Astrocyte (in vitro differentiated cells and primary cell): ENCODE measurements around the gene RAET1E. TPM values are rescaled to one million over a fixed set of nuclear protein-coding genes. Genes with fewer than 3 reads are reported as not detected.

Experiments used
- DNase-seq: peaks from one replicate; pipeline ENCODE4 v3.0.0-alpha.2; 2010; ENCODE audit warnings: low read depth
- FAIRE-seq: peaks from 2 replicates; lab custom pipeline; 2011; peaks lifted over from hg19 to GRCh38; lab: Jason Lieb, UNC
- H2AFZ ChIP-seq: 2 replicates; pipeline ENCODE4 v1.6.0; 2012; ENCODE audit warnings: low read depth, low read length, inconsistent platforms
- H3K27ac ChIP-seq: 2 replicates; pipeline ENCODE4 v1.5.1; 2011; ENCODE audit warnings: low read depth, low read length, inconsistent platforms
- H3K27me3 ChIP-seq: 2 replicates; pipeline ENCODE4 v1.6.0; 2011; ENCODE audit warnings: low read length, inconsistent platforms; ENCODE audit not compliant: insufficient read depth
- H3K36me3 ChIP-seq: 2 replicates; pipeline ENCODE4 v1.5.1; 2011; ENCODE audit warnings: low read length, inconsistent platforms; ENCODE audit not compliant: insufficient read depth
- H3K4me1 ChIP-seq: 2 replicates; pipeline ENCODE4 v1.5.1; 2011; ENCODE audit warnings: low read length, inconsistent platforms; ENCODE audit not compliant: insufficient read depth
- H3K4me2 ChIP-seq: 2 replicates; pipeline ENCODE4 v1.6.0; 2012; ENCODE audit warnings: low read length, inconsistent platforms
- H3K4me3 ChIP-seq: 2 replicates; pipeline ENCODE4 v1.5.1; 2011; ENCODE audit warnings: low read depth, mild to moderate bottlenecking, low read length, inconsistent platforms; ENCODE audit not compliant: insufficient read depth
- H3K79me2 ChIP-seq: 2 replicates; pipeline ENCODE4 v1.6.0; 2012; ENCODE audit warnings: mild to moderate bottlenecking, low read length, inconsistent platforms; ENCODE audit not compliant: insufficient read depth
- H3K9ac ChIP-seq: 2 replicates; pipeline ENCODE4 v1.6.0; 2012; ENCODE audit warnings: mild to moderate bottlenecking, low read length, inconsistent platforms
- H3K9me3 ChIP-seq: 2 replicates; pipeline ENCODE4 v1.5.1; 2012; ENCODE audit warnings: low read depth, mild to moderate bottlenecking, low read length, inconsistent platforms; ENCODE audit not compliant: insufficient read depth
- H4K20me1 ChIP-seq: 2 replicates; pipeline ENCODE4 v1.6.0; 2012; ENCODE audit warnings: low read length, inconsistent platforms; ENCODE audit not compliant: insufficient read depth
- H3K27ac Mint-ChIP-seq: one replicate; pipeline ENCODE4 v1.8.0; 2021; ENCODE audit warnings: mild to moderate bottlenecking, mixed read lengths; ENCODE audit not compliant: unreplicated experiment
- H3K27me3 Mint-ChIP-seq: one replicate; pipeline ENCODE4 v1.8.0; 2021; ENCODE audit warnings: low read depth, mixed read lengths; ENCODE audit not compliant: unreplicated experiment
- H3K36me3 Mint-ChIP-seq: one replicate; pipeline ENCODE4 v1.8.0; 2021; ENCODE audit warnings: low read depth, mixed read lengths; ENCODE audit not compliant: unreplicated experiment
- H3K4me1 Mint-ChIP-seq: one replicate; pipeline ENCODE4 v1.8.0; 2021; ENCODE audit warnings: low read depth, mixed read lengths; ENCODE audit not compliant: unreplicated experiment
- H3K4me3 Mint-ChIP-seq: one replicate; pipeline ENCODE4 v1.8.0; 2021; ENCODE audit warnings: mild to moderate bottlenecking, moderate library complexity, mixed read lengths; ENCODE audit not compliant: unreplicated experiment
- H3K9me3 Mint-ChIP-seq: one replicate; pipeline ENCODE4 v1.8.0; 2021; ENCODE audit warnings: mild to moderate bottlenecking, mixed read lengths; ENCODE audit not compliant: unreplicated experiment
- CTCF ChIP-seq: IDR thresholded peaks from 2 replicates; pipeline ENCODE4 v1.5.1; 2011; ENCODE audit warnings: low read depth, mild to moderate bottlenecking, inconsistent platforms, low read length, moderate library complexity; ENCODE audit not compliant: insufficient read depth
- EZH2 ChIP-seq: IDR thresholded peaks from 2 replicates; pipeline ENCODE4 v1.6.1; 2012; ENCODE audit warnings: mild to moderate bottlenecking, low read length, inconsistent platforms; ENCODE audit not compliant: insufficient read depth
- total RNA-seq: library from RNA; stranded (reverse); gene quantifications from 2 replicates; pipeline ENCODE4 v1.2.1, GENCODE V29; 2021

Gene RAET1E
- total RNA-seq, 1 donor from 2014 or later: not detected

DNA sequence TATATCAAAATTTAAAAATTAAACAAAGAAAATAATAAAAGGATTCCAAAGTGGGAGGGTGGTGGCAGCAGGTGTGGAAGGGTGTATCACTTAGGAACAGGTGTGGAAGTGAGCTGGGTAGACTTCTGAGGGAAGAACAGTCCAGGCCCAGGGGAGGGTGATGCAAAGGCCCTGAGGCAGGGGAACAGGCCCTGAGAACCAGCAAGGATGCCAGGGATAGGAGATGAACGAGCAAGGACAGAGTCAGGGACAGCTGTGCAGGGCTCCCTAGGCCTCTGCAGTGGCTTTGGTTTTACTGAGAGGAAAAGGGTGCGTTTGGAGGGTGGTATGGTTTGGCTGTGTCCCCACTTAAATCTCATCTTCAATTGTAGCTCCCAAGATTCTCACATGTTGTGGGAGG lies 9.4 kb upstream of the RAET1E start:
- Histone ChIP-seq H3K4me2 (no peak overlapping the region), H3K9ac (no peak overlapping the region), H3K4me3 (no peak overlapping the region), H3K79me2 (no peaks in the 10 kb centered on the region), H3K27me3 (no peaks in the 10 kb centered on the region), H2AFZ (no peak overlapping the region), H4K20me1 (no peaks in the 10 kb centered on the region), H3K9me3 (peaks cover 10% of the 10 kb centered on the region), H3K36me3 (no peaks in the 10 kb centered on the region), H3K4me1 (no peaks in the 10 kb centered on the region), H3K27ac (no peak overlapping the region)
- no peak overlapping the region for H3K4me3 Mint-ChIP-seq
- no peaks in the 10 kb centered on the region for H3K36me3 Mint-ChIP-seq
- TF ChIP-seq CTCF (no peak), EZH2 (no peak)
- peaks cover 59% of the 10 kb centered on the region for H3K27me3 Mint-ChIP-seq
- H3K9me3 Mint-ChIP-seq: peaks cover 12% of the 10 kb centered on the region
- DNase-seq (no peak), FAIRE-seq (no peak)
- H3K4me1 Mint-ChIP-seq: no peaks in the 10 kb centered on the region
- no peak overlapping the region for H3K27ac Mint-ChIP-seq

GRCh38 chr6:149906405-149906804 lies 8.5 kb upstream of the RAET1E start:
- H3K4me3 ChIP-seq: no peak overlapping the region
- H4K20me1 ChIP-seq: no peaks in the 10 kb centered on the region
- FAIRE-seq (no peak), DNase-seq (no peak)
- H3K36me3 ChIP-seq: no peaks in the 10 kb centered on the region
- no peak overlapping the region for H3K27ac ChIP-seq
- H3K4me1 ChIP-seq: no peaks in the 10 kb centered on the region
- no peak overlapping the region for H3K4me2 ChIP-seq
- no peaks in the 10 kb centered on the region for H3K4me1 Mint-ChIP-seq
- no peaks in the 10 kb centered on the region for H3K27me3 ChIP-seq
- H3K4me3 Mint-ChIP-seq: no peak overlapping the region
- H3K9me3 Mint-ChIP-seq: peaks cover 12% of the 10 kb centered on the region
- peaks cover 10% of the 10 kb centered on the region for H3K9me3 ChIP-seq
- H3K36me3 Mint-ChIP-seq: no peaks in the 10 kb centered on the region
- no peak overlapping the region for H3K27ac Mint-ChIP-seq
- no peak overlapping the region for H3K9ac ChIP-seq
- H3K27me3 Mint-ChIP-seq: peaks cover 61% of the 10 kb centered on the region
- no peaks in the 10 kb centered on the region for H3K79me2 ChIP-seq
- TF ChIP-seq CTCF: no peak
- no peak for TF ChIP-seq EZH2
- H2AFZ ChIP-seq: no peak overlapping the region

GRCh38 chr6:149905911-149906371 lies 8.0 kb upstream of the RAET1E start:
- Histone ChIP-seq H4K20me1 (no peaks in the 10 kb centered on the region), H3K4me1 (no peaks in the 10 kb centered on the region), H2AFZ (no peak overlapping the region), H3K27ac (no peak overlapping the region), H3K9ac (no peak overlapping the region), H3K4me3 (no peak overlapping the region), H3K9me3 (peaks cover 10% of the 10 kb centered on the region), H3K79me2 (no peaks in the 10 kb centered on the region), H3K27me3 (no peaks in the 10 kb centered on the region), H3K36me3 (no peaks in the 10 kb centered on the region), H3K4me2 (no peak overlapping the region)
- DNase-seq (no peak), FAIRE-seq (no peak)
- no peak overlapping the region for H3K27ac Mint-ChIP-seq
- H3K9me3 Mint-ChIP-seq: peaks cover 12% of the 10 kb centered on the region
- H3K27me3 Mint-ChIP-seq: peaks cover 59% of the 10 kb centered on the region
- TF ChIP-seq CTCF (no peak), EZH2 (no peak)
- no peaks in the 10 kb centered on the region for H3K36me3 Mint-ChIP-seq
- no peak overlapping the region for H3K4me3 Mint-ChIP-seq
- H3K4me1 Mint-ChIP-seq: no peaks in the 10 kb centered on the region
